IPS-18c (cell line): Measurements from ENCODE around the gene PIP5KL1.

Experiments used
- H3K4me3 ChIP-seq: 2 replicates; pipeline ENCODE4 v1.7.0; 2013; ENCODE audit warnings: low read depth, mild to moderate bottlenecking, low read length, moderate library complexity; ENCODE audit not compliant: insufficient read depth
- H3K9me3 ChIP-seq: one replicate; pipeline ENCODE4 v1.6.1; 2013; ENCODE audit warnings: mild to moderate bottlenecking, low read length, moderate library complexity; ENCODE audit not compliant: control insufficient read depth, insufficient read depth

PIP5KL1 gene

DNA sequence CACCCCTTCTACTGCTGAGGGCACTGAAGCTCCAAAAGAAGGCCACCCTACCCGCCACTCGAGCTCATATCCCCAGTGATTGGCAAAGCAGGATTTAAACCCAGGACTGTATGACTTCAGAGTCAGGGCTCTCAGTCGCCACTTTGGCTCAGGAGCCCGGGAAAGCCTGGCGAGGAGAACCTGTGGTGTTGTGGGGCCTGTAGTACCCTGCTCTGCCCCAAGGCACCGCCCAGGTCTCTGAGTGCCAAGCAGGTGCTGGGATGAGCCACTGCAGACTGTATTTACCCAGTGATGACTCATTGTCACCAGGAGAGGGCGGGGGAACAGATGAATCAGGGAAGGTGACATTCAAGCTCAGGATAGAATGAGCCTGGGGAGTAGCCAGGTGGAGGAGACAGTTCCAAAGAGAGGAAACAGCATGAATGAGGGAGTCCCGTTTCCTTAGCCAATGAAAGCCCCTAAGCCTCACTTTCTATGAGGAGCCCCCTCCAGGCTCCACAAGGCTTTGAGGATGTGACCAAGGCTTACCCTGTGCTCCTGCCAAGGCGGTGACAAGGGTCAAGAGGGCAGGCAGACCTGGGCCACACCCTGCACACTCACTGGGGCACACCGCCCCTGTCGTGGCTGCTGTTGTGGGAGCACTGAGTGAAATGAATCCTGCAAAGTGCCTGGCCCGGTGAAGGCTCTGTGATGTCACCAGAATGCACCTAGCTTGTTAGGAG, 24.9 kb upstream of the PIP5KL1 start:
- Histone ChIP-seq H3K9me3 (no peaks in the 10 kb centered on the region), H3K4me3 (no peak overlapping the region)

GRCh38 chr9:127954831-127955293, 24.3 kb upstream of the PIP5KL1 start:
- H3K4me3 ChIP-seq = no peak overlapping the region
- H3K9me3 ChIP-seq = no peaks in the 10 kb centered on the region

- Histone ChIP-seq H3K4me3 (no peak overlapping the region), H3K9me3 (no peaks in the 10 kb centered on the region)
Observed at GRCh38 chr9:127953768-127954505, 23.4 kb upstream of the PIP5KL1 start.

- Histone ChIP-seq H3K4me3 (no peak overlapping the region), H3K9me3 (no peaks in the 10 kb centered on the region)
Observed at GRCh38 chr9:127953154-127953553, 22.6 kb upstream of the PIP5KL1 start.

GRCh38 chr9:127950513-127951289, 20.1 kb upstream of the PIP5KL1 start:
- H3K9me3 ChIP-seq = no peaks in the 10 kb centered on the region
- H3K4me3 ChIP-seq = no peak overlapping the region

- no peak overlapping the region for H3K4me3 ChIP-seq
- no peaks in the 10 kb centered on the region for H3K9me3 ChIP-seq
Observed at GRCh38 chr9:127949827-127950512, 19.4 kb upstream of the PIP5KL1 start.

GRCh38 chr9:127947841-127948710, 17.5 kb upstream of the PIP5KL1 start:
- Histone ChIP-seq H3K4me3 (no peak overlapping the region), H3K9me3 (no peaks in the 10 kb centered on the region)

- H3K4me3 ChIP-seq = no peak overlapping the region
- no peaks in the 10 kb centered on the region for H3K9me3 ChIP-seq
Observed at GRCh38 chr9:127946728-127947127, 16.2 kb upstream of the PIP5KL1 start.

DNA sequence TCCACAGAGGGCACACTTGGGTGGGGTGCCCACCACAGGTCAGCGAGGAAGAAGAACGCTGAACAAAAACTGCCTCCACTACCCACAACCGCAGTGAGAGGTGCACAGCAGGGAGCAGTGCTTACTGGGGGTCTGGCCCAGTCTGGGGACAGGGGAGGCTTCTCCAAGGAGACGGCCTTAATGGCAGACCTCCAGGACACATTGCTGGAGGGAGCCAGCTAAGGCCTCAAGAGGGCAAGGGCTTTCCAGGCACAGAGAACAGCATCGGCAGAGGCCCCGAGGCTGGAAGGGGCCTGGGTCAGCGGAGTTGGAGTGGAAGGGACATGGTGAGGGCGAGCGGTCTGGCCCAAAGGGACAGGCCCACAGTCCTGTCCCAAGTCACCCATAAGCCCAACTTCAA, 15.4 kb upstream of the PIP5KL1 start:
- Histone ChIP-seq H3K4me3 (no peak overlapping the region), H3K9me3 (peaks cover 1% of the 10 kb centered on the region)

GRCh38 chr9:127945338-127945737, 14.8 kb upstream of the PIP5KL1 start:
- no peak overlapping the region for H3K4me3 ChIP-seq
- peaks cover 2% of the 10 kb centered on the region for H3K9me3 ChIP-seq

DNA sequence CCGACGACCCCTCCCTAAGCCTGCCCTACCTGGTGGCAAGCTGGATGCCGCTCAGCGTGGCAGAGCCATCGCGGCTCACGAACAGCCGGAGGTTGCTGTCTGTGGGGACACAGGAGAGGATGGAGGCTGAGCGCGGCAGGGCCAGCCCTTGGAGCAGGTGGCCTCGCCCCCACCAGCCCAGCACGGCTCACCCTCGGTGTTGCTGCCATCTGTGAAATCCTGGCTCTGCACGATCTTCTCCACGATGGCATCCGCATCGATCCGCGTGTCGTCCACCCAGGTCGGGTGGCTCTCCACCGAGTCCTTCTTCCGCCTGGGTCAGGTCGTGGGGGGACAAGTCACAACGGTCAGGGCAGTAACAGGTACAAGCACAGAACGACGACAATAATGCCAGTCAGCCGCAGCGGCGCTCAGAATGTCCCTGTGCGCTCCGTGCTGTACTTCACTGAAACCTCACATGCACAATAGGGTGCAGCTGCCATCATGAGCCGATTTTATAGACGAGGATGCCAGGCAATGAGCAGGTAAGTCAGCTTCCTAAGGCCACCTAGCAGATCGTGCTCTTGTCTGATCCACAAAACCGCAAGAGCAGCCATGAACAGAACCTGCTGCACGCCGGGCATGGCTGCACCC, 14.1 kb upstream of the PIP5KL1 start:
- no peak overlapping the region for H3K4me3 ChIP-seq
- H3K9me3 ChIP-seq = peaks cover 2% of the 10 kb centered on the region

- Histone ChIP-seq H3K9me3 (peaks cover 2% of the 10 kb centered on the region), H3K4me3 (no peak overlapping the region)
Observed at GRCh38 chr9:127943731-127944144, 13.2 kb upstream of the PIP5KL1 start.

GRCh38 chr9:127943011-127943662, 12.6 kb upstream of the PIP5KL1 start:
- H3K9me3 ChIP-seq = peaks cover 2% of the 10 kb centered on the region
- no peak overlapping the region; the same call in 1 of the 2 replicates for H3K4me3 ChIP-seq

DNA sequence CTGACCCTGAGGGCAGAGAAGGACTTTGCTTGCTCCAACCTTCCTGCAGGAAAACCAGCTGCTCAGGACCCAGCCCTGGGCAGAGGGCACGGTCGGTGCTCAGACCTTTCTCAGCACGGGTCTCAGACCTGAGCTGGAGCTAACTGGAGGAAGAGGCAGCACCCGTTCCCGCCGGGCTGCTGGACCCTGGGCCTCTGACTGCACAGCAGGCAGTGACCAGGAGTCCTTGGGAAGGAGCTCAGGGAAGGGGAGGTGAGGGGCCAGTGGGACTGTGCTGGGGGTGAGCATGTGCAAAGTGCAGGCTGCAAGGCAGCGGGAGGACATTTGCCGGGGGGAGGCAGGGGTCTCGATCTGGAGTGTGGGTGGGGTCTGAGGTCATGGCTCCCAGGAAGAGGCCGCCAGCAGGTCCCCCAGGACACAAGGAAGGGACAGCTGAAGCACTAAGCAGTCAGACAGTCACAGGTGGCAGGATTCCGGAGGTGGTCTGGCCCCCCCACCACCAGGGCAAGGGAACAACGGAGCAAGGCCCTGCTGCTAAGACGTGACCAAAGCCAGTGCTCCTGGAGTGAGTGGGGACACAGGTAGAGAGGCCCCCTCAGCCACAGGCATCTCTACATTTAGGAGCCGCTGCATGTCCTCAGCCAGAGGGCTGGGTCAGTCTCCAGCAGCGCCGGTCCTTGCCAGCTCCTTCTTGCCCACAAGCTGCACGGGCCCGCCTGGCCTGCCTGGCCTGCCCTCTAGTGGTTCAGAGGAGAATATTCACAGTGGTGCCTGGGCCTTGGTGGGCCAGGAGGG, 11.8 kb upstream of the PIP5KL1 start:
- peaks cover 2% of the 10 kb centered on the region for H3K9me3 ChIP-seq
- no peak overlapping the region for H3K4me3 ChIP-seq

GRCh38 chr9:127941961-127942215, 11.3 kb upstream of the PIP5KL1 start:
- Histone ChIP-seq H3K9me3 (peaks cover 2% of the 10 kb centered on the region), H3K4me3 (no peak overlapping the region)
